Coronary artery (tissue), 2 donors: ENCODE data around the gene BACH2.

Source experiments
- DNase-seq: peaks from one replicate; pipeline ENCODE4 v3.0.0-alpha.2; 2017; ENCODE audit warnings: low spot score
- H3K27ac ChIP-seq, 2 donors: fragments of 200-600 bp; sonication (generic); one replicate each; pipeline ENCODE4 v1.5.1; 2016 to 2019
- H3K4me3 ChIP-seq: fragments of 200-600 bp; sonication (generic); 2 replicates; pipeline ENCODE4 v1.5.1; 2016; ENCODE audit warnings: mild to moderate bottlenecking, moderate library complexity
- TF ChIP-seq, protein P1 (sequence below): fragments of 200-600 bp; sonication (generic); IDR thresholded peaks from one replicate; pipeline ENCODE4 v1.5.1; 2019; ENCODE audit warnings: antibody characterized with exemption

The BACH2 gene

DNA sequence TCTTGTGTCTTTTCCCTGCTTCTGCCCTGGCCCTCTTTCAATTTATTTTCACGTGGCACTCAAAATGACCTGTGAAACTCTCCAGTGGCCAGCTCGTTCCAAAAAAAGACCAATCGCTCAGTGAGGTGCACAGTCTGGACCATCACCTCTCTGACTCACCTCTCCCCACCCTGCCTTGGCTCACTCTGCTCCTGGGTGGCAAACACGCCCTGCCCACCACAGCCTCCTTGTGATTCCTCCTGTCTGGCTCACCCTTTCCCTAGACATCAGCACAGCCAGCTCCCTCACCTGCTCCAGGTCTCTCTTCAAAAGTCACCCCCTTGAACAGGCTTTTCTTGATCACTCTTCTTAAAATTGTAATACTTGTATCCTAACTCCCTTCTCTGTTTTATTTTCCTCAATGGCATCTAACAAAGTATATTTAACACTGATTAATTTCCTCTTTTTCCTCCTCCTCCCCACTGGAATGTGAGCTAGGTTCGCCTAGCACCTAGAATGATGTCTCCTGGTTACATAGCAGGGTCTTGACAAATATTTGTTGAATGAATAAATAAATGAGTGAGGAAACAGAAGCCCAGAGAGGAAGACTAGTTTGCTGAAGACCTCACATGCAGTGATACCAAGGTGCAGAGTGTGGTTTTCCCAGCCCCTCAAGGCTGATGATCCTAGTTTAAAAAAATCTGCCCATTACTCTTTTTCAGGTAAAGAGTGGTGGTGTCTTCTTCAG lies 293.4 kb downstream of the BACH2 start:
- TF ChIP-seq, protein P1, sequence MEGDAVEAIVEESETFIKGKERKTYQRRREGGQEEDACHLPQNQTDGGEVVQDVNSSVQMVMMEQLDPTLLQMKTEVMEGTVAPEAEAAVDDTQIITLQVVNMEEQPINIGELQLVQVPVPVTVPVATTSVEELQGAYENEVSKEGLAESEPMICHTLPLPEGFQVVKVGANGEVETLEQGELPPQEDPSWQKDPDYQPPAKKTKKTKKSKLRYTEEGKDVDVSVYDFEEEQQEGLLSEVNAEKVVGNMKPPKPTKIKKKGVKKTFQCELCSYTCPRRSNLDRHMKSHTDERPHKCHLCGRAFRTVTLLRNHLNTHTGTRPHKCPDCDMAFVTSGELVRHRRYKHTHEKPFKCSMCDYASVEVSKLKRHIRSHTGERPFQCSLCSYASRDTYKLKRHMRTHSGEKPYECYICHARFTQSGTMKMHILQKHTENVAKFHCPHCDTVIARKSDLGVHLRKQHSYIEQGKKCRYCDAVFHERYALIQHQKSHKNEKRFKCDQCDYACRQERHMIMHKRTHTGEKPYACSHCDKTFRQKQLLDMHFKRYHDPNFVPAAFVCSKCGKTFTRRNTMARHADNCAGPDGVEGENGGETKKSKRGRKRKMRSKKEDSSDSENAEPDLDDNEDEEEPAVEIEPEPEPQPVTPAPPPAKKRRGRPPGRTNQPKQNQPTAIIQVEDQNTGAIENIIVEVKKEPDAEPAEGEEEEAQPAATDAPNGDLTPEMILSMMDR = no peak
- no peak for DNase-seq
- Histone ChIP-seq H3K27ac (no peak overlapping the region), H3K4me3 (no peak overlapping the region)

- Histone ChIP-seq H3K4me3 (no peak overlapping the region), H3K27ac (no peak overlapping the region)
- no peak for DNase-seq
- TF ChIP-seq, protein P1 = no peak
These were observed 295.5 kb downstream of the BACH2 start for GRCh38 chr6:90000864-90001731.

GRCh38 chr6:89999945-90000825 lies 296.5 kb downstream of the BACH2 start:
- no peak overlapping the region for H3K4me3 ChIP-seq
- peak overlapping the region; percentile 5 for H3K27ac ChIP-seq
- TF ChIP-seq, protein P1 = no peak
- no peak for DNase-seq

DNA sequence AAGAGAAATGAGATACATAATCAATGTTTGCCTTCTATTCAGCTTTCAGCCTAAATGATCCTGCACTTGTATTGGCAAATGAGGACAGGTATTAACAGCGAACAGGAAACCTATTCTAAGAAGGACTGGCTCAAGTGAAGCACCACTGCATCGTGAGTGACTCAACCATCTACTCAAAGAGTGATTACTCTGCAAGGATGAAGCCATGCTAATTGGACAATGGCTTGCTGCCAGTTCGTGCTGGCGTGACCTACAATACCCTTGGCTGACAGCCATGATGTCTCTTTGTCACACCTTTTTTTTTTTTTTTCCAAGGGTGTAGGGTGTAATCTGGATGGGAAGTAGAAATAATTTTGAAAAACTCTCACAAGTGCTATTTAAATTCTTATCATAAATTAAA lies 297.5 kb downstream of the BACH2 start:
- TF ChIP-seq, protein P1 = no peak
- Histone ChIP-seq H3K27ac (no peak overlapping the region), H3K4me3 (no peak overlapping the region)
- no peak for DNase-seq

DNA sequence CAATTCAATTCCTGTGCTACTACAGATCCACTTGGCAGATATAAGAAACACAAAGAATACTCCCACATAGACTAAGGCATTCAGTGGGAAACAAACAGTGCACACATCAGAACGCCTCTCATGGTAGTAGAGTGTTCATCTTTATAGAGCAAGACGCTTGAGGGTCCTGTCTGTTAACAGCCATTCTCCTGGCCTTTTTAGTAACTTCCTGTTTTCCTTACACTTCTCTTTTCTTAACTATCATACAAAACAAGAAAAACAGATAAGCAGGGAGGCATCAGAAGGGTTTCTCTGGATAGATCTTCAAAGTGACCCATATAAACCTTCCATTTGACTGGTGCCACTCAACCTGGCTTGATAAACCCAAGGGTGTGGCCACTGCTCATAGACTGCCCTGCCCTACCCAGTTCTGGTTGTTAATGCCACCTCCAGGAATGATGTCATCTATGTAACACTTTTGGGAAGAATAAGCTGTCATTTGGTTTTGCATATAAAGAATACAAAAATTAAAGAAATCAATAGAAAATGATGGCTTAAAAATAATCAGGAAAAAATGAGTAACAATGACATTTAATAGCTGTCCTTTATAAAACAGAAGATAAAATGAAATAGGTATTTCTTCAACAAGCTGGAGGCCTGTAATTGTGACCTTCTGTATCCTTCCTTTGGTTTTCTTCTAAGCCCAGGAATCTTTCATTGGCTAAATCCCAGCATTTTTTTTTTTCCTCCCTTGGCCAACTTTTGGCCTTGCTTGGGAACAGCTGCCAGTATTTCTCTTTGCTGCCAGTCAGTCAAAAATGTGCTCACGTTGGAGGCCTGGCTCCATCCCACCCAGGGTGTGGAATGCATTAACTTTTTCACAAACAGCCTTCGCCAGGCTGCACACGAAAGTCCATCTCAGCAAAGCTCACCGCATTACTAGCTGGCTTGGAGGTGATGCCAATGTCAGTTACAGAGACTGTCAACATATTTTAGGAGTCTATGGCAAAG lies 298.9 kb downstream of the BACH2 start:
- DNase-seq = no peak
- TF ChIP-seq, protein P1 = no peak
- peak overlapping the region in 1 of 2 donors; percentile 26 for H3K27ac ChIP-seq
- H3K4me3 ChIP-seq = no peak overlapping the region

- TF ChIP-seq, protein P1 = no peak
- no peak for DNase-seq
- Histone ChIP-seq H3K27ac (no peak overlapping the region), H3K4me3 (no peak overlapping the region)
These were observed 303.2 kb downstream of the BACH2 start for GRCh38 chr6:89993411-89993810.
